Testis (tissue), 3 donors: ENCODE data around the gene LRRC7. TPM values are rescaled to one million over a fixed set of nuclear protein-coding genes. Genes with fewer than 3 reads are reported as not detected.

ENCODE experiments used
- DNase-seq: peaks from one replicate; pipeline ENCODE4 v3.0.0-alpha.2; 2019
- H3K27ac ChIP-seq, 2 donors: fragments of 200-600 bp; sonication (generic); one replicate each; pipeline ENCODE4 v1.5.1; 2019
- H3K27me3 ChIP-seq: fragments of 200-600 bp; sonication (generic); one replicate; pipeline ENCODE4 v1.5.1; 2019
- H3K36me3 ChIP-seq: fragments of 200-600 bp; sonication (generic); one replicate; pipeline ENCODE4 v1.5.1; 2017; ENCODE audit warnings: low read depth; ENCODE audit errors: missing control alignments
- H3K4me1 ChIP-seq: fragments of 200-600 bp; sonication (generic); one replicate; pipeline ENCODE4 v1.5.1; 2019
- H3K4me3 ChIP-seq, 2 donors: fragments of 200-600 bp; sonication (generic); one replicate each; pipeline ENCODE4 v1.5.1; 2017 to 2019
- H3K9me3 ChIP-seq: fragments of 200-600 bp; sonication (generic); one replicate; pipeline ENCODE4 v1.5.1; 2017
- CTCF ChIP-seq, 3 experiments: fragments of 450-650 bp in 2 of 3; fragments of 200-600 bp in 1 of 3; sonication (generic) in 1 of 3; IDR thresholded peaks; one replicate each; pipeline ENCODE4 v1.5.1; 2016 to 2019; ENCODE audit warnings: antibody characterized with exemption in 3 of 3, mild to moderate bottlenecking in 2 of 3, moderate library complexity in 1 of 3
- POLR2A ChIP-seq: fragments of 450-650 bp; IDR thresholded peaks from one replicate; pipeline ENCODE4 v1.6.1; 2017; ENCODE audit warnings: antibody characterized with exemption, mild to moderate bottlenecking, moderate library complexity
- WGBS, 2 donors: methylation state at CpG; one replicate each; pipeline ENCODE4 v1.1.5; 2018; 5-methylcytosine and 5-hydroxymethylcytosine counted together
- intact Hi-C: fragments of 100-400 bp; cut with DNase I; formaldehyde crosslinking; loops from one replicate; pipeline ENCODE4 v1.15.1; 2023; ENCODE audit warnings: low total_unique reads
- polyA plus RNA-seq: library from polyadenylated mRNA; stranded (reverse); fragments of 350-450 nt; fragmentation: Illumina TruSeq; extraction: RNeasy Lipid Tissue Mini Kit (QIAGEN cat#74804); gene quantifications from one replicate; pipeline ENCODE4 v1.2.3, GENCODE V29; 2014; ENCODE audit warnings: low read depth, low replicate concordance; ENCODE audit not compliant: insufficient read depth
- total RNA-seq, 2 donors: library from RNA; depleted of rRNA; stranded (reverse); fragments of >200 nt; gene quantifications; one replicate each; pipeline ENCODE4 v1.2.3, GENCODE V29; 2016

Gene LRRC7
- total and polyA plus RNA-seq, 3 donors from 2014 or later, result 5.2 to 8.0 (median 6.9) TPM

GRCh38 chr1:70066711-70067110 lies 499.0 kb downstream of the LRRC7 start:
- 72 to 89% methylated on average over 2 of the region's 2 CpGs for WGBS, 2 donors
- H3K9me3 ChIP-seq, result no peaks in the 10 kb centered on the region

GRCh38 chr1:70071601-70072000 lies 503.9 kb downstream of the LRRC7 start:
- no peaks in the 10 kb centered on the region for H3K9me3 ChIP-seq
- intact Hi-C loops, result no loop called here

More at GRCh38 chr1:70066711-70067110, 499.0 kb downstream of the LRRC7 start:
- Histone ChIP-seq H3K4me1 (no peaks in the 10 kb centered on the region), H3K27ac (no peak overlapping the region), H3K4me3 (no peak overlapping the region), H3K27me3 (no peaks in the 10 kb centered on the region), H3K36me3 (no peaks in the 10 kb centered on the region)
- intact Hi-C loops, result no loop called here
- no peak for DNase-seq
- no peak for TF ChIP-seq POLR2A

GRCh38 chr1:70072231-70072751 lies 504.6 kb downstream of the LRRC7 start:
- Histone ChIP-seq H3K36me3 (no peaks in the 10 kb centered on the region), H3K27me3 (no peaks in the 10 kb centered on the region), H3K4me1 (no peaks in the 10 kb centered on the region), H3K9me3 (no peaks in the 10 kb centered on the region), H3K4me3 (no peak overlapping the region), H3K27ac (no peak overlapping the region)
- no peak for TF ChIP-seq CTCF (IDR thresholded peaks at IDR 0.05)
- no peak for TF ChIP-seq POLR2A
- no peak for DNase-seq
- intact Hi-C loops, result no loop called here

More at GRCh38 chr1:70071601-70072000, 503.9 kb downstream of the LRRC7 start:
- peak; percentile 22 for DNase-seq
- H3K4me3 ChIP-seq, result no peak overlapping the region
- TF ChIP-seq POLR2A (no peak), CTCF (IDR thresholded peaks at IDR 0.05) (no peak)
- H3K27me3 ChIP-seq, result no peaks in the 10 kb centered on the region
- H3K4me1 ChIP-seq, result no peaks in the 10 kb centered on the region
- no peaks in the 10 kb centered on the region for H3K36me3 ChIP-seq
- 35 to 43% methylated on average over 4 of the region's 4 CpGs for WGBS, 2 donors
- H3K27ac ChIP-seq, result no peak overlapping the region

GRCh38 chr1:70075761-70076160 lies 508.0 kb downstream of the LRRC7 start:
- no peak overlapping the region for H3K27ac ChIP-seq
- no peaks in the 10 kb centered on the region for H3K9me3 ChIP-seq
- intact Hi-C loops, result no loop called here
- no peaks in the 10 kb centered on the region for H3K27me3 ChIP-seq
- H3K4me3 ChIP-seq, result no peak overlapping the region
- no peaks in the 10 kb centered on the region for H3K4me1 ChIP-seq
- WGBS, 2 donors, result 76 to 90% methylated on average over 7 of the region's 7 CpGs
- H3K36me3 ChIP-seq, result no peaks in the 10 kb centered on the region
- no peak for DNase-seq
- TF ChIP-seq POLR2A (no peak), CTCF (IDR thresholded peaks at IDR 0.05) (no peak)

GRCh38 chr1:70077066-70077465 lies 509.3 kb downstream of the LRRC7 start:
- WGBS, 2 donors, result 86 to 100% methylated on average over 1 of the region's 1 CpG
- no peak for DNase-seq
- Histone ChIP-seq H3K27ac (no peak overlapping the region), H3K36me3 (no peaks in the 10 kb centered on the region), H3K9me3 (no peaks in the 10 kb centered on the region), H3K4me1 (no peaks in the 10 kb centered on the region), H3K4me3 (no peak overlapping the region), H3K27me3 (no peaks in the 10 kb centered on the region)
- intact Hi-C loops, result no loop called here
- TF ChIP-seq CTCF (IDR thresholded peaks at IDR 0.05) (no peak), POLR2A (no peak)
